Superior temporal gyrus (tissue), 1 donor: ENCODE measurements around the gene IQGAP1.

ENCODE experiments used
- DNase-seq: peaks from one replicate; pipeline ENCODE4 v3.0.0-alpha.2; 2016; ENCODE audit errors: extremely low spot score

IQGAP1 gene

GRCh38 chr15:90439946-90440345, 51.9 kb downstream of the IQGAP1 start:
- DNase-seq, result no peak

GRCh38 chr15:90441027-90441426, 53.0 kb downstream of the IQGAP1 start:
- DNase-seq, result no peak

GRCh38 chr15:90442423-90442822, 54.4 kb downstream of the IQGAP1 start:
- DNase-seq, result no peak

- no peak for DNase-seq
Measured at GRCh38 chr15:90449206-90449735, 61.2 kb downstream of the IQGAP1 start.

GRCh38 chr15:90451053-90451850, 63.2 kb downstream of the IQGAP1 start:
- DNase-seq, result peak; percentile 47

GRCh38 chr15:90456236-90456635, 68.2 kb downstream of the IQGAP1 start:
- DNase-seq, result no peak

- DNase-seq, result no peak
Measured at GRCh38 chr15:90458061-90458460, 70.0 kb downstream of the IQGAP1 start.

GRCh38 chr15:90459368-90459767, 71.3 kb downstream of the IQGAP1 start:
- DNase-seq, result no peak

GRCh38 chr15:90460142-90460824, 72.2 kb downstream of the IQGAP1 start:
- DNase-seq, result no peak

- peak; percentile 99 for DNase-seq
Measured at GRCh38 chr15:90463381-90463780, 75.3 kb downstream of the IQGAP1 start.

GRCh38 chr15:90465140-90465929, 77.3 kb downstream of the IQGAP1 start:
- DNase-seq, result peak; percentile 53

- DNase-seq, result no peak
Measured at GRCh38 chr15:90465930-90466567, 78.0 kb downstream of the IQGAP1 start.

GRCh38 chr15:90469723-90470122, 81.7 kb downstream of the IQGAP1 start:
- DNase-seq, result no peak

GRCh38 chr15:90470453-90470852, 82.4 kb downstream of the IQGAP1 start:
- DNase-seq, result no peak

- DNase-seq, result no peak
Measured at GRCh38 chr15:90471126-90471525, 83.1 kb downstream of the IQGAP1 start.

GRCh38 chr15:90471769-90472168, 83.7 kb downstream of the IQGAP1 start:
- DNase-seq, result peak; percentile 89

- no peak for DNase-seq
Measured at GRCh38 chr15:90478846-90479481, 90.9 kb downstream of the IQGAP1 start.

- no peak for DNase-seq
Measured at GRCh38 chr15:90479656-90480055, 91.6 kb downstream of the IQGAP1 start.

- no peak for DNase-seq
Measured at GRCh38 chr15:90481023-90481422, 93.0 kb downstream of the IQGAP1 start.

GRCh38 chr15:90482124-90483011, 94.3 kb downstream of the IQGAP1 start:
- peak; percentile 94 for DNase-seq
